VCaP (cell line): Measurements from ENCODE around the gene NPIPB8.
"Not testable (repeated sequence)": the region's sequence is repeated elsewhere in the genome, so short reads cannot be mapped to it uniquely, and the experiment has no call there.

Experiments used
- H3K27ac ChIP-seq: fragments of 450-650 bp; 2 replicates; pipeline ENCODE4 v1.5.1; 2017
- TF ChIP-seq, protein P1 (sequence below): fragments of 450-650 bp; conservative IDR thresholded peaks from 2 replicates; pipeline ENCODE4 v1.5.1; 2017; ENCODE audit warnings: mild to moderate bottlenecking, moderate library complexity

Gene NPIPB8

DNA sequence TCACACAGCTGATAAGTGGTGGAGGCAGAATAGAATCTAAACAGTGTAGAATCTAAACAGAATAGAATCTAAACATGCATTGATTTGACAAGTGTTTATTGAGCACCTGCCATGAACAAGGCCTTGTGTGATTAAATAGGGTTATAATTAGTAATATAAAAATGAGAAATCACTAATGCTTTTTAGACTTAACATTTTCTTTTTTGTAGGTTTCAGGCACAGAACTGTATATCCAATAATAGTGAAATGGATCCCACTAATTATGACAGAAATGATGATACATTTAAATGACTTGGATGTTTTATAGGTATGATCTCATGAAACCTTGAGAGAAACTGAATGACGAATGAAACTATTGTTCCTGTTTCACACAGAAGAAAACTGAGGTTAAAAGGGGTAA is at the start of gene NPIPB8:
TSS of gene NPIPB8 (plus strand) at position 301 of the 400 bp plus-strand sequence. CDS start 296 bp downstream, outside the sequence.
- not testable (repeated sequence) for H3K27ac ChIP-seq

GRCh38 chr16:28589069-28589468 is 48.8 kb upstream of the NPIPB8 start:
- TF ChIP-seq, protein P1, sequence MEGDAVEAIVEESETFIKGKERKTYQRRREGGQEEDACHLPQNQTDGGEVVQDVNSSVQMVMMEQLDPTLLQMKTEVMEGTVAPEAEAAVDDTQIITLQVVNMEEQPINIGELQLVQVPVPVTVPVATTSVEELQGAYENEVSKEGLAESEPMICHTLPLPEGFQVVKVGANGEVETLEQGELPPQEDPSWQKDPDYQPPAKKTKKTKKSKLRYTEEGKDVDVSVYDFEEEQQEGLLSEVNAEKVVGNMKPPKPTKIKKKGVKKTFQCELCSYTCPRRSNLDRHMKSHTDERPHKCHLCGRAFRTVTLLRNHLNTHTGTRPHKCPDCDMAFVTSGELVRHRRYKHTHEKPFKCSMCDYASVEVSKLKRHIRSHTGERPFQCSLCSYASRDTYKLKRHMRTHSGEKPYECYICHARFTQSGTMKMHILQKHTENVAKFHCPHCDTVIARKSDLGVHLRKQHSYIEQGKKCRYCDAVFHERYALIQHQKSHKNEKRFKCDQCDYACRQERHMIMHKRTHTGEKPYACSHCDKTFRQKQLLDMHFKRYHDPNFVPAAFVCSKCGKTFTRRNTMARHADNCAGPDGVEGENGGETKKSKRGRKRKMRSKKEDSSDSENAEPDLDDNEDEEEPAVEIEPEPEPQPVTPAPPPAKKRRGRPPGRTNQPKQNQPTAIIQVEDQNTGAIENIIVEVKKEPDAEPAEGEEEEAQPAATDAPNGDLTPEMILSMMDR = no peak

DNA sequence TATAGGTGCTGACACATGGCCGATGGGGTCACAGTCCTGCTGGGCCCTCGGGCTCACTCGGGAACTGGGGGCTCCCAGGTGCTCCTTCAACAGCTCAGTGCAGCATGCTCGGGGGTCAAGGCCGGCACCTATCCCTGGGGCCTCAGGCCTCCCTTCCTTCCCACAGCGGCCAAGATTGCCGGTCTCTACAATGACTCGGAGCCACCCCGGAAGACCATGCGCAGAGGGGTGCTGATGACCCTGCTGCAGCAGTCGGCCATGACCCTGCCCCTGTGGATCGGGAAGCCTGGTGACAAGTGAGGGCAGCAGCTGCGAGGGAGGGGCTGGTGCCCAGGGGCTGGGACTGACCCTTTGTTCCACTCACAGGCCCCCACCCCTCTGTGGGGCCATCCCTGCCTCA is 47.9 kb upstream of the NPIPB8 start:
- H3K27ac ChIP-seq = no peak overlapping the region
- TF ChIP-seq, protein P1 = no peak

More at GRCh38 chr16:28589069-28589468, 48.8 kb upstream of the NPIPB8 start:
- no peak overlapping the region for H3K27ac ChIP-seq

- no peak overlapping the region for H3K27ac ChIP-seq
Measured at GRCh38 chr16:28590384-28591340, 47.2 kb upstream of the NPIPB8 start.

GRCh38 chr16:28591355-28591754 is 46.5 kb upstream of the NPIPB8 start:
- H3K27ac ChIP-seq = no peak overlapping the region
- TF ChIP-seq, protein P1 = no peak

More at GRCh38 chr16:28590384-28591340, 47.2 kb upstream of the NPIPB8 start:
- TF ChIP-seq, protein P1 = no peak

DNA sequence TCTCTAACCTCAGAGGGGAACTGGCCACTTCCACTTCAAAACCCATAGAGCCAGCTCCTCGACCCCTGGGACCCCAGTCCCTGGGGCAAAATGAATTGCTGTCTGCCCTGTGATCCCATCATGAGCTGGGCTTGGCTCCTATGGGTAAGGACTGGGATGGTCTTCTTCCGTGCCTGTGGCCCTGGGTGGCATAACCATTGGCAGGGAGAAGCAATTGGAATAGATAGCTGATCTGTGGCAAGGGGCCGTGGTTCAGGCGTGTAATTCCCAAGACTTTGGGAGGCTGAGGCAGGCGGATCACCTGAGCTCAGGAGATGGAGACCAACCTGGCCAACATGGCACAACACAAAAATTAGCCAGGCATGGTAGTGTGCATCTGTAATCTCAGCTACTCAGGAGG is 45.4 kb upstream of the NPIPB8 start:
- TF ChIP-seq, protein P1 = no peak
- no peak overlapping the region for H3K27ac ChIP-seq

GRCh38 chr16:28592979-28593553 is 44.8 kb upstream of the NPIPB8 start:
- TF ChIP-seq, protein P1 = no peak
- no peak overlapping the region for H3K27ac ChIP-seq

DNA sequence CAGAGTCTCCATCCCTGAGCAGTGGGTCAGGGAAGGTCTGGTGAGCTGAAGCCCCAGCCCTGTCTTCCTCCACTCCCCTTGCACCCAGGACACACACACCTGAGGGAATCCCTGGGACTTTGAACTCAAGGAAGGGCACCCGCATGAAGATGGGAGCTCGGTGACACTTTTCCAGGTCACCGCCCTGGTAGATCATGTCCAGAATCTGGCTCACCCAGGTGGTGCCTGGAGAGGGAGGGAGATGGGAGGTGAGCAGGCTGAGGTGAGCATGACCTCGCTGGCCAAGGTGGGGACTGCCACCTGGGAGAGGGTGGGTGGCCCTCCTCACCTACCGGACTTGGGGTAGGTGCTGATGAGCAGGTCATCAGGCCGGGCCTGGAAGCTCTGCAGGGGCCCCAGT is 42.4 kb upstream of the NPIPB8 start:
- H3K27ac ChIP-seq = not testable (repeated sequence)
